Endodermal cell (in vitro differentiated cells): ENCODE data around the gene VRK2. TPM values are rescaled to one million over a fixed set of nuclear protein-coding genes. Genes with fewer than 3 reads are reported as not detected.
A peak's percentile ranks its signal among the peaks of the same experiment; 100 is the strongest.

Experiments used
- DNase-seq: peaks from one replicate; pipeline ENCODE4 v3.0.0-alpha.2; 2017
- H3K27ac ChIP-seq: 2 replicates; pipeline ENCODE4 v1.5.1; 2013; ENCODE audit warnings: mild to moderate bottlenecking, low read depth, low read length, moderate library complexity
- H3K27me3 ChIP-seq: 2 replicates; pipeline ENCODE4 v1.6.1; 2013; ENCODE audit warnings: mild to moderate bottlenecking, low read length, moderate library complexity; ENCODE audit not compliant: insufficient read depth, control insufficient read depth, poor library complexity, severe bottlenecking
- H3K36me3 ChIP-seq: 2 replicates; pipeline ENCODE4 v1.7.0; 2013; ENCODE audit warnings: mild to moderate bottlenecking, low read length, moderate library complexity; ENCODE audit not compliant: control insufficient read depth, insufficient read depth
- H3K4me1 ChIP-seq: one replicate; pipeline ENCODE4 v1.7.0; 2013; ENCODE audit warnings: low read length; ENCODE audit not compliant: control insufficient read depth, insufficient read depth
- H3K4me3 ChIP-seq: 2 replicates; pipeline ENCODE4 v1.5.1; 2013; ENCODE audit warnings: mild to moderate bottlenecking, low read length, moderate library complexity
- H3K9ac ChIP-seq: 2 replicates; pipeline ENCODE4 v1.6.1; 2013; ENCODE audit warnings: mild to moderate bottlenecking, low read length, moderate library complexity; ENCODE audit not compliant: poor library complexity, severe bottlenecking; ENCODE audit errors: extremely low read depth
- H3K9me3 ChIP-seq: 2 replicates; pipeline ENCODE4 v1.6.1; 2013; ENCODE audit warnings: mild to moderate bottlenecking, low read length, moderate library complexity; ENCODE audit not compliant: control insufficient read depth
- H3K27ac Mint-ChIP-seq: 2 replicates; pipeline ENCODE4 v1.8.0; 2020; ENCODE audit warnings: mixed read lengths
- H3K27me3 Mint-ChIP-seq: 2 replicates; pipeline ENCODE4 v1.8.0; 2021; ENCODE audit warnings: mild to moderate bottlenecking, mixed read lengths; ENCODE audit not compliant: insufficient read depth
- H3K36me3 Mint-ChIP-seq: 2 replicates; pipeline ENCODE4 v1.8.0; 2020; ENCODE audit warnings: low read depth, mixed read lengths
- H3K4me1 Mint-ChIP-seq: 2 replicates; pipeline ENCODE4 v1.8.0; 2020; ENCODE audit warnings: mixed read lengths
- H3K4me3 Mint-ChIP-seq: 2 replicates; pipeline ENCODE4 v1.8.0; 2020; ENCODE audit warnings: mild to moderate bottlenecking, moderate library complexity, mixed read lengths
- H3K9me3 Mint-ChIP-seq: 2 replicates; pipeline ENCODE4 v1.8.0; 2020; ENCODE audit warnings: mild to moderate bottlenecking, mixed read lengths
- WGBS, 2 experiments: methylation state at CpG; one replicate each; pipeline versions ENCODE4 v1.1.5 to v1.1.7; 2013; ENCODE audit warnings: missing lambda C conversion rate in 2 of 2, mixed read lengths in 1 of 2; ENCODE audit not compliant: insufficient coverage in 1 of 2, insufficient read length in 1 of 2; 5-methylcytosine and 5-hydroxymethylcytosine counted together
- total RNA-seq, 2 donors: library from RNA; stranded (reverse); fragmentation: NEBNext Ultra II Directional in 1 of 2; extraction: Animal tissue kit (Norgen Biotek cat#: 25700) in 1 of 2; gene quantifications; 2 replicates in 1 of 2; 3 replicates in 1 of 2; pipeline ENCODE4 v1.2.1, GENCODE V29; 2021
- TF ChIP-seq, protein P1 (sequence below): fragments of 200-600 bp; sonication (generic); conservative IDR thresholded peaks from 2 replicates; pipeline ENCODE4 v1.5.0; 2021; ENCODE audit warnings: antibody characterized with exemption, mild to moderate bottlenecking

Gene VRK2
- total RNA-seq, 2 donors from 2014 or later: 27.3 to 33.3 TPM

DNA sequence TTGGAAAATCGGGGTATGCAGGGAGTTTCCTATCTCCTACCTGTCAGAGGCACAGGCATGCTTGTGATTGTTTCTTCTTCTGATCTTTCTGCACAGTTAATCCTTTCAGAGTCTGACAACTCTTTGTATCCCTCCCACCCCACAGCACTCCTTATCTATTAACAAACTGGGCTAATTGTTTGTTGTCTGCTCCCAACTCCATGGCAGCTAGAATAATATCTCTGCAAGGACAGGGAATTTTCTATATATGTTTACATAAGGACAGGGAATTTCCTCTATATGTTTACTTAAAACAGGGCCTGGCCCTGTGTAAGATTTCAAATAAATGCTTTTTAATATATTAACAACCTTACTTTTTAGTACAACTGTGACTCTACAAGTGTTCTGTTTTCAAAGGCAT is 36.0 kb upstream of the VRK2 start:
- H3K9ac ChIP-seq: no peak overlapping the region
- no peaks in the 10 kb centered on the region for H3K36me3 ChIP-seq
- no peak for DNase-seq
- Mint-ChIP-seq H3K4me3 (no peak overlapping the region), H3K9me3 (peaks cover 1% of the 10 kb centered on the region), H3K4me1 (peaks cover 4% of the 10 kb centered on the region), H3K27ac (no peak overlapping the region), H3K27me3 (no peaks in the 10 kb centered on the region), H3K36me3 (no peaks in the 10 kb centered on the region)
- WGBS, 2 experiments: 82 to 94% methylated on average over 1 of the region's 1 CpG
- peaks cover 10% of the 10 kb centered on the region for H3K4me1 ChIP-seq
- H3K9me3 ChIP-seq: peaks cover 1% of the 10 kb centered on the region
- no peak overlapping the region for H3K27ac ChIP-seq
- peak overlapping the region; percentile 61 for H3K4me3 ChIP-seq
- no peaks in the 10 kb centered on the region for H3K27me3 ChIP-seq
- TF ChIP-seq, protein P1, sequence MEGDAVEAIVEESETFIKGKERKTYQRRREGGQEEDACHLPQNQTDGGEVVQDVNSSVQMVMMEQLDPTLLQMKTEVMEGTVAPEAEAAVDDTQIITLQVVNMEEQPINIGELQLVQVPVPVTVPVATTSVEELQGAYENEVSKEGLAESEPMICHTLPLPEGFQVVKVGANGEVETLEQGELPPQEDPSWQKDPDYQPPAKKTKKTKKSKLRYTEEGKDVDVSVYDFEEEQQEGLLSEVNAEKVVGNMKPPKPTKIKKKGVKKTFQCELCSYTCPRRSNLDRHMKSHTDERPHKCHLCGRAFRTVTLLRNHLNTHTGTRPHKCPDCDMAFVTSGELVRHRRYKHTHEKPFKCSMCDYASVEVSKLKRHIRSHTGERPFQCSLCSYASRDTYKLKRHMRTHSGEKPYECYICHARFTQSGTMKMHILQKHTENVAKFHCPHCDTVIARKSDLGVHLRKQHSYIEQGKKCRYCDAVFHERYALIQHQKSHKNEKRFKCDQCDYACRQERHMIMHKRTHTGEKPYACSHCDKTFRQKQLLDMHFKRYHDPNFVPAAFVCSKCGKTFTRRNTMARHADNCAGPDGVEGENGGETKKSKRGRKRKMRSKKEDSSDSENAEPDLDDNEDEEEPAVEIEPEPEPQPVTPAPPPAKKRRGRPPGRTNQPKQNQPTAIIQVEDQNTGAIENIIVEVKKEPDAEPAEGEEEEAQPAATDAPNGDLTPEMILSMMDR: no peak

DNA sequence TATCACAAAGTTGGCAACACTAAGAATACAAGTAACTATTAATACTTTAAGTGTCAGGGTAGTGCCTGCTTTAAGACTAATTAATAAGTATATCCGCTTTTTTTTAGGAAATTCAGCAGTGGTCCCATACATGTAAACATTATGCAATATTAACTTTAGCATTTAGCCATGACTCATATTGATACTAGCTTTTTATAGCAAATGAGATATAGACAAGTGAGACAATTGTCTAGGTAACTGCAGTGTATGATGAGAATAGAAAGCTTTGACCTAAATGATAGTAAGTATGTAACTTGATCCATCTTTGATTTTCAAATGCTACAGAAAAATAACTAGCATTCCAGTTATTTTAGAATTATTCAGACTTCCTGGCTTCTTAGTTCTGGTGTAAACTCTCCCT is 27.4 kb upstream of the VRK2 start:
- peaks cover 5% of the 10 kb centered on the region for H3K9me3 ChIP-seq
- no peaks in the 10 kb centered on the region for H3K4me1 Mint-ChIP-seq
- H3K4me1 ChIP-seq: no peaks in the 10 kb centered on the region
- DNase-seq: no peak
- no peak overlapping the region for H3K27ac ChIP-seq
- H3K36me3 Mint-ChIP-seq: no peaks in the 10 kb centered on the region
- H3K9ac ChIP-seq: no peak overlapping the region
- TF ChIP-seq, protein P1: no peak
- H3K27me3 Mint-ChIP-seq: no peaks in the 10 kb centered on the region
- H3K36me3 ChIP-seq: no peaks in the 10 kb centered on the region
- H3K9me3 Mint-ChIP-seq: peaks cover 1% of the 10 kb centered on the region
- no peaks in the 10 kb centered on the region for H3K27me3 ChIP-seq
- no peak overlapping the region for H3K4me3 ChIP-seq
- 92% methylated on average over 1 of the region's 1 CpG; no CpG with 5 or more reads in 1 of the 2 experiments for WGBS, 2 experiments
- H3K27ac Mint-ChIP-seq: no peak overlapping the region
- H3K4me3 Mint-ChIP-seq: no peak overlapping the region

DNA sequence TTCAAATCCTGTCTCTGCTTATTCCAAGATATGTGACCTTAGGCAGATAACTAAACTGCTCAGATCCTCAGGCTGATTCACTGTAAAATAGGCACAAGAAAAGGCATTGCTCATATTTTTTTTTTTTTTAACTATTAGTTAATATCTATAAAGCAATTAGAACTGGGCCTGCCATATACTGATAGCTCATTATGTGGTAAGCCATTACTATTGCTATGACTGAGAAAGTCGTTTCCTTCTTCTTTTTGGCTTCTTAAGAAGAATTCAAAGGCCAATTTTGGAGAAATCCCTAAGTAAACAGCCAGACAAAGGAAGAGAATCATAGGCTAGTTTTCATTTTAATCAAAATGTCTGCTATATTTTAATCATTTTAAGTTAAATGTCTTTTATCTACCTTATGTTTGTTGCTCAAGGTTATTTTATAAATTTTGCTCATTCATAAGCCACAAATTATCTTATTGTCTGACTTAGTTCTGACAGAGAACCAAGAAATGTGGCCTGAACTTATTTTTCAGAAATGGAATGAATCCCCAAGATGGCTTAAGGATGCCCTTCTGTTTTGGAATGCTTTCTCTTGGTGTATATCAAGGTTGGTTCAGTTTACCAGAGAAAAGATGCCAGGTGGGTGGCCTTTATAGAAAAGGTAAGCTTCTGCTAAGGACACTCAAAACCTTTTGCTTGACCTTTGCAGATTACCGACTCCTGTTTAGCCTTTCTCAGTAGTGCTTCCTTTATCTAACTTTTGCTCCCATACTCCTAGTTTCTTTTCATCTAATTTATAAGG is 21.3 kb upstream of the VRK2 start:
- H3K9me3 Mint-ChIP-seq: no peaks in the 10 kb centered on the region

More for the DNA sequence above, 21.3 kb upstream of the VRK2 start:
- no peaks in the 10 kb centered on the region for H3K36me3 ChIP-seq
- Mint-ChIP-seq H3K4me3 (no peak overlapping the region), H3K27ac (no peak overlapping the region), H3K4me1 (no peaks in the 10 kb centered on the region), H3K27me3 (no peaks in the 10 kb centered on the region), H3K36me3 (no peaks in the 10 kb centered on the region)
- H3K9me3 ChIP-seq: no peaks in the 10 kb centered on the region
- H3K4me3 ChIP-seq: no peak overlapping the region
- no peak overlapping the region for H3K9ac ChIP-seq
- TF ChIP-seq, protein P1: no peak
- no peak overlapping the region for H3K27ac ChIP-seq
- no peak for DNase-seq
- no peaks in the 10 kb centered on the region for H3K27me3 ChIP-seq
- WGBS, 2 experiments: 93 to 100% methylated on average over 1 to 2 of the region's 2 CpGs
- no peaks in the 10 kb centered on the region for H3K4me1 ChIP-seq
